Neural progenitor cell (in vitro differentiated cells): Measurements from ENCODE around the gene STYX. TPM values are rescaled to one million over a fixed set of nuclear protein-coding genes. Genes with fewer than 3 reads are reported as not detected.
A peak's percentile ranks its signal among the peaks of the same experiment; 100 is the strongest.

Experiments
- DNase-seq: peaks from one replicate; pipeline ENCODE4 v3.0.0-alpha.2; 2016; ENCODE audit warnings: low spot score
- H2AFZ ChIP-seq: fragments of 200-600 bp; sonication (generic); replicated peaks from 2 replicates; pipeline ENCODE4 v1.6.1; 2016; ENCODE audit warnings: antibody characterized with exemption
- H3F3A ChIP-seq: fragments of 200-600 bp; sonication (generic); 2 replicates; pipeline ENCODE4 v1.6.1; 2016; ENCODE audit warnings: antibody characterized with exemption, low read depth
- H3K27ac ChIP-seq: fragments of 200-600 bp; sonication (generic); 2 replicates; pipeline ENCODE4 v1.5.1; 2016; ENCODE audit warnings: mild to moderate bottlenecking
- H3K27me3 ChIP-seq: fragments of 200-600 bp; sonication (generic); 2 replicates; pipeline ENCODE4 v1.6.1; 2016; ENCODE audit warnings: mild to moderate bottlenecking, moderate library complexity
- H3K36me3 ChIP-seq: fragments of 200-600 bp; sonication (generic); 2 replicates; pipeline ENCODE4 v1.5.1; 2016
- H3K4me1 ChIP-seq: fragments of 200-600 bp; sonication (generic); 2 replicates; pipeline ENCODE4 v1.6.1; 2016; ENCODE audit warnings: mixed run types
- H3K4me2 ChIP-seq: fragments of 200-600 bp; sonication (generic); 2 replicates; pipeline ENCODE4 v1.6.1; 2016
- H3K4me3 ChIP-seq: fragments of 200-600 bp; sonication (generic); 2 replicates; pipeline ENCODE4 v1.5.1; 2016
- H3K79me2 ChIP-seq: fragments of 200-600 bp; sonication (generic); 2 replicates; pipeline ENCODE4 v1.6.1; 2016; ENCODE audit warnings: low read depth
- H3K9ac ChIP-seq: fragments of 200-600 bp; sonication (generic); 2 replicates; pipeline ENCODE4 v1.6.1; 2016
- H3K9me3 ChIP-seq: fragments of 200-600 bp; sonication (generic); 2 replicates; pipeline ENCODE4 v1.5.1; 2016; ENCODE audit warnings: low read depth
- H4K20me1 ChIP-seq: fragments of 200-600 bp; sonication (generic); 2 replicates; pipeline ENCODE4 v1.6.1; 2016; ENCODE audit warnings: low read depth
- H3K27ac Mint-ChIP-seq: 3 replicates; pipeline ENCODE4 v1.8.0; 2021; ENCODE audit warnings: mixed read lengths
- H3K27me3 Mint-ChIP-seq: 2 replicates; pipeline ENCODE4 v1.8.0; 2022; ENCODE audit warnings: low read depth, mild to moderate bottlenecking, inconsistent platforms, moderate library complexity, mixed read lengths; ENCODE audit not compliant: insufficient read depth
- H3K36me3 Mint-ChIP-seq: 3 replicates; pipeline ENCODE4 v1.8.0; 2021; ENCODE audit warnings: mixed read lengths
- H3K4me1 Mint-ChIP-seq: 3 replicates; pipeline ENCODE4 v1.8.0; 2021; ENCODE audit warnings: mixed read lengths
- H3K4me3 Mint-ChIP-seq: 3 replicates; pipeline ENCODE4 v1.8.0; 2021; ENCODE audit warnings: mild to moderate bottlenecking, moderate library complexity, mixed read lengths
- H3K9me3 Mint-ChIP-seq: 3 replicates; pipeline ENCODE4 v1.8.0; 2020; ENCODE audit warnings: mixed read lengths
- CTCF ChIP-seq: fragments of 200-600 bp; sonication (generic); IDR thresholded peaks from 2 replicates; pipeline ENCODE4 v1.5.1; 2017; ENCODE audit warnings: antibody characterized with exemption, mild to moderate bottlenecking
- EZH2 ChIP-seq: fragments of 200-600 bp; sonication (generic); IDR thresholded peaks from 2 replicates; pipeline ENCODE4 v1.6.1; 2017; ENCODE audit warnings: antibody characterized with exemption, mild to moderate bottlenecking, moderate library complexity
- EZH2phosphoT487 ChIP-seq: fragments of 200-600 bp; sonication (generic); IDR thresholded peaks from 2 replicates; pipeline ENCODE4 v1.6.1; 2017; ENCODE audit warnings: antibody characterized with exemption
- total RNA-seq: library from RNA; depleted of rRNA; stranded (reverse); fragments of >200 nt; gene quantifications from 2 replicates; pipeline ENCODE4 v1.2.3, GENCODE V29; 2015; ENCODE audit warnings: low replicate concordance

The STYX gene
- total RNA-seq, 1 donor from 2014 or later = 55.7 TPM

GRCh38 chr14:52801014-52801712 is 71.2 kb downstream of the STYX start:
- H3K4me1 ChIP-seq = no peaks in the 10 kb centered on the region
- no peaks in the 10 kb centered on the region for H3K36me3 ChIP-seq
- no peaks in the 10 kb centered on the region for H3K79me2 ChIP-seq
- H3K4me3 Mint-ChIP-seq = no peak overlapping the region
- no peaks in the 10 kb centered on the region for H4K20me1 ChIP-seq
- no peak overlapping the region for H3K4me2 ChIP-seq
- H3K4me3 ChIP-seq = no peak overlapping the region
- H3K27me3 Mint-ChIP-seq = peaks cover 3% of the 10 kb centered on the region
- H3K27ac Mint-ChIP-seq = no peak overlapping the region
- H3K27me3 ChIP-seq = no peaks in the 10 kb centered on the region
- peaks cover 2% of the 10 kb centered on the region for H3K4me1 Mint-ChIP-seq
- no peaks in the 10 kb centered on the region for H3K36me3 Mint-ChIP-seq
- H2AFZ ChIP-seq = no peak overlapping the region
- no peak overlapping the region for H3K9ac ChIP-seq
- H3K9me3 Mint-ChIP-seq = peaks cover 2% of the 10 kb centered on the region
- H3K27ac ChIP-seq = no peak overlapping the region
- no peaks in the 10 kb centered on the region for H3K9me3 ChIP-seq
- DNase-seq = no peak
- TF ChIP-seq EZH2 (no peak), EZH2phosphoT487 (no peak), CTCF (no peak)
- no peaks in the 10 kb centered on the region for H3F3A ChIP-seq

- Histone ChIP-seq H2AFZ (peak overlapping the region; percentile 57), H3K4me2 (no peak overlapping the region), H3K4me3 (no peak overlapping the region)
These were observed 72.6 kb downstream of the STYX start for GRCh38 chr14:52802597-52802996.

GRCh38 chr14:52806115-52806514 is 76.1 kb downstream of the STYX start:
- H3K4me3 Mint-ChIP-seq = no peak overlapping the region
- DNase-seq = no peak
- H3K79me2 ChIP-seq = no peaks in the 10 kb centered on the region
- H3K27ac ChIP-seq = no peak overlapping the region
- no peak overlapping the region for H3K9ac ChIP-seq
- H4K20me1 ChIP-seq = no peaks in the 10 kb centered on the region
- H3K4me3 ChIP-seq = no peak overlapping the region
- no peaks in the 10 kb centered on the region for H3K27me3 ChIP-seq
- no peaks in the 10 kb centered on the region for H3K27me3 Mint-ChIP-seq
- no peak overlapping the region for H2AFZ ChIP-seq
- H3K27ac Mint-ChIP-seq = no peak overlapping the region
- H3K9me3 ChIP-seq = no peaks in the 10 kb centered on the region
- TF ChIP-seq EZH2phosphoT487 (no peak), CTCF (no peak), EZH2 (no peak)
- H3K4me1 Mint-ChIP-seq = peaks cover 2% of the 10 kb centered on the region
- H3K9me3 Mint-ChIP-seq = no peaks in the 10 kb centered on the region
- H3K4me1 ChIP-seq = no peaks in the 10 kb centered on the region
- H3K36me3 Mint-ChIP-seq = no peaks in the 10 kb centered on the region
- no peaks in the 10 kb centered on the region for H3F3A ChIP-seq
- no peak overlapping the region for H3K4me2 ChIP-seq
- H3K36me3 ChIP-seq = no peaks in the 10 kb centered on the region

More at GRCh38 chr14:52802597-52802996, 72.6 kb downstream of the STYX start:
- no peak overlapping the region for H3K27ac Mint-ChIP-seq
- peaks cover 2% of the 10 kb centered on the region for H3K9me3 Mint-ChIP-seq
- H3K27me3 Mint-ChIP-seq = no peaks in the 10 kb centered on the region
- Histone ChIP-seq H3K27ac (no peak overlapping the region), H4K20me1 (no peaks in the 10 kb centered on the region), H3K27me3 (no peaks in the 10 kb centered on the region), H3F3A (no peaks in the 10 kb centered on the region), H3K9me3 (no peaks in the 10 kb centered on the region), H3K36me3 (no peaks in the 10 kb centered on the region), H3K4me1 (no peaks in the 10 kb centered on the region), H3K79me2 (no peaks in the 10 kb centered on the region), H3K9ac (no peak overlapping the region)
- TF ChIP-seq EZH2 = no peak
- no peak for TF ChIP-seq CTCF
- TF ChIP-seq EZH2phosphoT487 = no peak
- peaks cover 2% of the 10 kb centered on the region for H3K4me1 Mint-ChIP-seq
- no peak overlapping the region for H3K4me3 Mint-ChIP-seq
- no peaks in the 10 kb centered on the region for H3K36me3 Mint-ChIP-seq
- DNase-seq = no peak
